EL (cell line): ENCODE results near the gene MRTFA.
"Not testable (repeated sequence)": the region's sequence is repeated elsewhere in the genome, so short reads cannot be mapped to it uniquely, and the experiment has no call there.

ENCODE experiments used
- DNase-seq: peaks from one replicate; pipeline ENCODE4 v3.0.0-alpha.2; 2016

Gene MRTFA

GRCh38 chr22:40381461-40381860 lies 255.1 kb downstream of the MRTFA start:
- DNase-seq: no peak

GRCh38 chr22:40378448-40378847 lies 258.1 kb downstream of the MRTFA start:
- DNase-seq: not testable (repeated sequence)

- DNase-seq: no peak
Measured at GRCh38 chr22:40377931-40378330, 258.6 kb downstream of the MRTFA start.

GRCh38 chr22:40376149-40376548 lies 260.4 kb downstream of the MRTFA start:
- DNase-seq: no peak

GRCh38 chr22:40374567-40374966 lies 262.0 kb downstream of the MRTFA start:
- no peak for DNase-seq

- DNase-seq: no peak
Measured at GRCh38 chr22:40368836-40369235, 267.7 kb downstream of the MRTFA start.

GRCh38 chr22:40368016-40368415 lies 268.5 kb downstream of the MRTFA start:
- DNase-seq: no peak

GRCh38 chr22:40367342-40367741 lies 269.2 kb downstream of the MRTFA start:
- DNase-seq: no peak

GRCh38 chr22:40366068-40366467 lies 270.5 kb downstream of the MRTFA start:
- DNase-seq: no peak

GRCh38 chr22:40364431-40364830 lies 272.1 kb downstream of the MRTFA start:
- no peak for DNase-seq

- DNase-seq: peak; percentile 63
Measured at GRCh38 chr22:40363059-40363458, 273.5 kb downstream of the MRTFA start.

- DNase-seq: no peak
Measured at GRCh38 chr22:40361100-40361499, 275.4 kb downstream of the MRTFA start.
